Neutrophil (primary cell): ENCODE data around the gene CAMTA1.

Source experiments
- H3K27ac ChIP-seq: fragments of 200-600 bp; sonication (generic); 2 replicates; pipeline ENCODE4 v1.5.1; 2016; ENCODE audit warnings: mild to moderate bottlenecking, moderate library complexity
- H3K27me3 ChIP-seq: fragments of 200-600 bp; sonication (generic); 2 replicates; pipeline ENCODE4 v1.6.0; 2016; ENCODE audit warnings: mild to moderate bottlenecking
- H3K36me3 ChIP-seq: fragments of 200-600 bp; sonication (generic); 2 replicates; pipeline ENCODE4 v1.5.1; 2017
- H3K4me1 ChIP-seq, 2 experiments: fragments of 200-600 bp in 1 of 2; sonication (generic) in 1 of 2; 1 replicate in 1 of 2; 2 replicates in 1 of 2; pipeline versions ENCODE4 v1.5.1 to v1.6.1; 2013 to 2016; ENCODE audit warnings: low read depth in 1 of 2, low read length in 1 of 2, mild to moderate bottlenecking in 1 of 2, moderate library complexity in 1 of 2; ENCODE audit not compliant: control insufficient read depth in 1 of 2, insufficient read depth in 1 of 2
- H3K4me3 ChIP-seq, 2 experiments: fragments of 200-600 bp in 1 of 2; sonication (generic) in 1 of 2; 1 replicate in 1 of 2; 2 replicates in 1 of 2; pipeline ENCODE4 v1.5.1; 2013 to 2016; ENCODE audit warnings: low read depth in 1 of 2, low read length in 1 of 2, mild to moderate bottlenecking in 1 of 2, moderate library complexity in 1 of 2
- H3K9me3 ChIP-seq: fragments of 200-600 bp; sonication (generic); 2 replicates; pipeline ENCODE4 v1.5.1; 2016
- TF ChIP-seq, protein P1 (sequence below): fragments of 200-600 bp; sonication (generic); IDR thresholded peaks from 2 replicates; pipeline ENCODE4 v1.5.1; 2016; ENCODE audit warnings: antibody characterized with exemption

The CAMTA1 gene

DNA sequence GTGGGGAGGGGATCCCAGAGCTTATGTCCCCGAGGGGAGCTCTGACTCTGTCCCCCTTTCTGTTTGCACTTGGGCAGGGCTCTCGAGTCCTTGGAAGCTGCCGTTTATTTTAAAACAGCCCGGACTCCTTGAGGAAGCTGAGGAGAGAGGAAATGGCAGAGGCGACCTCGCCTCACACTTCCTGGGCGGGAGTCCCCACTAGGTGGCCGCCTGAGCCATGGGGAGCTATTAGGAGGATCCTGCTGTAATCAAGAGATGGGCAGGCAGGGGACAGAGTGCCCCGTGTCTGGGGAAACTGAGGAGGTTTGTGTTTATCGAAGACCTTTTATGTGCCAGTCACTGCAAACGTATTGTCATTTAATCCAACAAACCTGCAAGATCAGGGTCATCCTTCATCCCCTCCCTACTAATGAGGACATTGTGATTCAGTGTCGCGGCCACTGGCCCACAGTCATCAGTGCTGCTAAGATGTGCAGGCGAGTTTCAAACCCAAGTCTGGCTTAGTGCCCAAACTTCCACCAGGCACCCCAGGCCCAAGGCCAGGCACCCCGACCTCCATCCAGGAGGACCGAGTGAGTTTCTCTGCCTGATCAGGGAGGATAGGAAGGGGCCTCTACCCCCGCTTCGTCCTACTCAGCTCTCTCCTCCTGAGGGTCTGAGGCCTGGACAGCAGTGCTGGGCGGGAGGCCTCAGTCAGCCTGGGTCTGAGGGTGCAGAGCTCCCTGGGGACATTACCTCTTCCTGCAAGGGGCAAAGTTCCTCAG is 669.0 kb downstream of the CAMTA1 start:
- TF ChIP-seq, protein P1, sequence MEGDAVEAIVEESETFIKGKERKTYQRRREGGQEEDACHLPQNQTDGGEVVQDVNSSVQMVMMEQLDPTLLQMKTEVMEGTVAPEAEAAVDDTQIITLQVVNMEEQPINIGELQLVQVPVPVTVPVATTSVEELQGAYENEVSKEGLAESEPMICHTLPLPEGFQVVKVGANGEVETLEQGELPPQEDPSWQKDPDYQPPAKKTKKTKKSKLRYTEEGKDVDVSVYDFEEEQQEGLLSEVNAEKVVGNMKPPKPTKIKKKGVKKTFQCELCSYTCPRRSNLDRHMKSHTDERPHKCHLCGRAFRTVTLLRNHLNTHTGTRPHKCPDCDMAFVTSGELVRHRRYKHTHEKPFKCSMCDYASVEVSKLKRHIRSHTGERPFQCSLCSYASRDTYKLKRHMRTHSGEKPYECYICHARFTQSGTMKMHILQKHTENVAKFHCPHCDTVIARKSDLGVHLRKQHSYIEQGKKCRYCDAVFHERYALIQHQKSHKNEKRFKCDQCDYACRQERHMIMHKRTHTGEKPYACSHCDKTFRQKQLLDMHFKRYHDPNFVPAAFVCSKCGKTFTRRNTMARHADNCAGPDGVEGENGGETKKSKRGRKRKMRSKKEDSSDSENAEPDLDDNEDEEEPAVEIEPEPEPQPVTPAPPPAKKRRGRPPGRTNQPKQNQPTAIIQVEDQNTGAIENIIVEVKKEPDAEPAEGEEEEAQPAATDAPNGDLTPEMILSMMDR, result no peak
- peaks cover 10% of the 10 kb centered on the region for H3K27me3 ChIP-seq

GRCh38 chr1:7454895-7455784 is 669.9 kb downstream of the CAMTA1 start:
- Histone ChIP-seq H3K4me3 (no peak overlapping the region), H3K36me3 (no peaks in the 10 kb centered on the region), H3K27ac (no peak overlapping the region), H3K4me1 (no peaks in the 10 kb centered on the region), H3K9me3 (no peaks in the 10 kb centered on the region), H3K27me3 (peaks cover 10% of the 10 kb centered on the region)
- TF ChIP-seq, protein P1, result no peak

More for the DNA sequence above, 669.0 kb downstream of the CAMTA1 start:
- H3K4me3 ChIP-seq, result no peak overlapping the region
- no peaks in the 10 kb centered on the region for H3K9me3 ChIP-seq
- no peaks in the 10 kb centered on the region for H3K36me3 ChIP-seq
- no peak overlapping the region for H3K27ac ChIP-seq
- H3K4me1 ChIP-seq, result no peaks in the 10 kb centered on the region

- Histone ChIP-seq H3K27me3 (peaks cover 10% of the 10 kb centered on the region), H3K36me3 (no peaks in the 10 kb centered on the region)
- TF ChIP-seq, protein P1, result no peak
Measured at GRCh38 chr1:7455796-7456721, 670.8 kb downstream of the CAMTA1 start.

GRCh38 chr1:7456722-7457082 is 671.4 kb downstream of the CAMTA1 start:
- Histone ChIP-seq H3K27me3 (peaks cover 10% of the 10 kb centered on the region), H3K36me3 (no peaks in the 10 kb centered on the region), H3K4me1 (no peaks in the 10 kb centered on the region), H3K4me3 (no peak overlapping the region), H3K27ac (no peak overlapping the region), H3K9me3 (no peaks in the 10 kb centered on the region)
- TF ChIP-seq, protein P1, result no peak

More at GRCh38 chr1:7455796-7456721, 670.8 kb downstream of the CAMTA1 start:
- no peak overlapping the region for H3K4me3 ChIP-seq
- no peaks in the 10 kb centered on the region for H3K4me1 ChIP-seq
- no peaks in the 10 kb centered on the region for H3K9me3 ChIP-seq
- no peak overlapping the region for H3K27ac ChIP-seq

DNA sequence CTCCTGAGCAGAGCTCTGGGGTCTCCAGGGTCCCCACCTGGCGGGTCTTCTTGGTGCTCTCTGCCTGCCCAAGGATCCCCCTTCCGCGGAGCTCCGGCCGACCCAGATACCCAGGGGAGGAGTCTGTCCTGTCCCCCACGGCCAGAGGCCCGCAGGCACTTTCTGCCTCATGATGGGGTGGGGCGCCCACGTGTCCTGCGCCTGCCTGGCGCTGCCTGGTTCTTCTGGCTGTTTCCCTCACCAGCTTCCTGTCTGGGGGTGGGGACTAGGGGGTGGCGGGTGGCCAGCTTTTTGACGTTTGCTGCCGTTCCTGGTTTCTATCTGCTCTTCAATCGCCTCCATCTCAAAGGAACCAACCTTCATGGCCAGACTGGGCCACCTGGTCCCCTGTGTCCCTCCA is 672.6 kb downstream of the CAMTA1 start:
- Histone ChIP-seq H3K27ac (no peak overlapping the region), H3K27me3 (peaks cover 10% of the 10 kb centered on the region), H3K36me3 (no peaks in the 10 kb centered on the region), H3K4me3 (no peak overlapping the region), H3K9me3 (no peaks in the 10 kb centered on the region), H3K4me1 (no peaks in the 10 kb centered on the region)
- TF ChIP-seq, protein P1, result no peak
